Endothelial cell of umbilical vein (primary cell): Measurements from ENCODE around the gene XKR8. TPM values are rescaled to one million over a fixed set of nuclear protein-coding genes. Genes with fewer than 3 reads are reported as not detected.

ENCODE experiments used
- BruUV-seq: library from RNA; stranded (reverse); fragments of 400-500 nt; replicated peaks from 2 replicates; lab custom pipeline; 2021; lab: Mats Ljungman, UMichigan
- CTCF ChIA-PET: fragments of 300-600, 350-600 bp; sonication (Branson Sonifier 250); formaldehyde crosslinking; loops from one replicate; lab custom pipeline; 2021; ENCODE audit warnings: antibody characterized with exemption, inconsistent platforms; lab: Charles Lee
- POLR2A ChIA-PET: fragments of 300-600, 350-600 bp; sonication (Branson Sonifier 250); formaldehyde crosslinking; loops from one replicate; lab custom pipeline; 2021; ENCODE audit warnings: antibody characterized with exemption, inconsistent platforms; lab: Charles Lee
- DNase-seq: peaks from one replicate; pipeline ENCODE4 v3.0.0-alpha.2; 2011; ENCODE audit warnings: low read depth, low spot score
- FAIRE-seq: peaks from 2 replicates; lab custom pipeline; 2011; peaks lifted over from hg19 to GRCh38; lab: Jason Lieb, UNC
- H2AFZ ChIP-seq: 2 replicates; pipeline ENCODE4 v1.6.0; 2012; ENCODE audit warnings: low read depth, low read length, control low read depth, inconsistent platforms
- H3K27ac ChIP-seq: 2 replicates; pipeline ENCODE4 v1.5.1; 2011; ENCODE audit warnings: low read depth, mild to moderate bottlenecking, control low read depth, low read length, moderate library complexity; ENCODE audit not compliant: insufficient read depth
- H3K27me3 ChIP-seq, 2 experiments: 2 replicates each; pipeline versions ENCODE4 v1.6.0 to v1.6.1; 2011; ENCODE audit warnings: low read length in 2 of 2, mixed read lengths in 1 of 2; ENCODE audit not compliant: control insufficient read depth in 2 of 2, insufficient read depth in 2 of 2
- H3K36me3 ChIP-seq, 2 experiments: 2 replicates in 1 of 2; 3 replicates in 1 of 2; pipeline ENCODE4 v1.5.1; 2011; ENCODE audit warnings: low read length in 2 of 2, mild to moderate bottlenecking in 1 of 2, moderate library complexity in 1 of 2; ENCODE audit not compliant: control insufficient read depth in 2 of 2, insufficient read depth in 2 of 2; ENCODE audit errors: extremely low read depth in 1 of 2
- H3K4me1 ChIP-seq: 3 replicates; pipeline ENCODE4 v1.5.1; 2011; ENCODE audit warnings: mild to moderate bottlenecking, low read length; ENCODE audit not compliant: control insufficient read depth, insufficient read depth; ENCODE audit errors: extremely low read depth
- H3K4me2 ChIP-seq: 2 replicates; pipeline ENCODE4 v1.6.1; 2011; ENCODE audit warnings: low read length, control low read depth, mixed read lengths; ENCODE audit not compliant: insufficient read depth
- H3K4me3 ChIP-seq, 3 experiments: fragments of 200-600 bp in 1 of 3; sonication (generic), shearing (Covaris generic) in 1 of 3; replicated peaks in 1 of 3; 2 replicates each; pipeline ENCODE4 v1.5.1; 2011 to 2016; ENCODE audit warnings: control low read depth in 3 of 3, low read length in 3 of 3, mild to moderate bottlenecking in 2 of 3, inconsistent platforms in 1 of 3, low read depth in 1 of 3, moderate library complexity in 1 of 3; ENCODE audit not compliant: insufficient read depth in 1 of 3
- H3K79me2 ChIP-seq: 2 replicates; pipeline ENCODE4 v1.6.0; 2012; ENCODE audit warnings: low read length, inconsistent platforms; ENCODE audit not compliant: control insufficient read depth, insufficient read depth
- H3K9ac ChIP-seq: replicated peaks from 2 replicates; pipeline ENCODE3; 2011; ENCODE audit warnings: low read length, control low read depth; ENCODE audit not compliant: insufficient read depth; ENCODE audit errors: extremely low read depth
- H3K9me1 ChIP-seq: replicated peaks from 3 replicates; pipeline ENCODE4 v1.6.0; 2011; ENCODE audit warnings: mild to moderate bottlenecking, low read length; ENCODE audit not compliant: control insufficient read depth, insufficient read depth; ENCODE audit errors: extremely low read depth
- H3K9me3 ChIP-seq: replicated peaks from 2 replicates; pipeline ENCODE4 v1.5.1; 2012; ENCODE audit warnings: low read length, inconsistent platforms; ENCODE audit not compliant: control insufficient read depth, insufficient read depth
- H4K20me1 ChIP-seq: replicated peaks from 2 replicates; pipeline ENCODE3; 2011; ENCODE audit warnings: mild to moderate bottlenecking, low read length; ENCODE audit not compliant: control insufficient read depth, insufficient read depth; ENCODE audit errors: extremely low read depth
- CTCF ChIP-seq, 2 donors: IDR thresholded peaks; 1 replicate in 1 of 2; 2 replicates in 1 of 2; pipeline ENCODE4 v1.5.1; 2011; ENCODE audit warnings: low read length in 2 of 2, mild to moderate bottlenecking in 2 of 2, moderate library complexity in 2 of 2, control low read depth in 1 of 2, inconsistent platforms in 1 of 2, low read depth in 1 of 2; ENCODE audit not compliant: insufficient read depth in 1 of 2; ENCODE audit errors: extremely low read depth in 1 of 2
- EZH2 ChIP-seq: IDR thresholded peaks from 2 replicates; pipeline ENCODE4 v1.6.1; 2012; ENCODE audit warnings: borderline replicate concordance, low read depth, mild to moderate bottlenecking, moderate library complexity, low read length, inconsistent platforms; ENCODE audit not compliant: severe bottlenecking
- FOS ChIP-seq: IDR thresholded peaks from 2 replicates; pipeline ENCODE4 v1.6.1; 2011; ENCODE audit warnings: mild to moderate bottlenecking, low read length, moderate library complexity, borderline replicate concordance; ENCODE audit not compliant: insufficient read depth
- GATA2 ChIP-seq: IDR thresholded peaks from 2 replicates; pipeline ENCODE4 v1.7.0; 2011; ENCODE audit warnings: low read depth, mild to moderate bottlenecking, moderate library complexity, mixed read lengths, low read length; ENCODE audit not compliant: insufficient read length, insufficient read depth
- JUN ChIP-seq: IDR thresholded peaks from 2 replicates; pipeline ENCODE4 v1.6.1; 2011; ENCODE audit warnings: borderline replicate concordance, low read depth; ENCODE audit not compliant: insufficient read length, insufficient read depth
- MAX ChIP-seq: IDR thresholded peaks from 2 replicates; pipeline ENCODE4 v1.6.1; 2011; ENCODE audit not compliant: insufficient read depth, insufficient read length
- MYC ChIP-seq: IDR thresholded peaks from one replicate; pipeline ENCODE4 v1.6.1; 2011; ENCODE audit warnings: mild to moderate bottlenecking, low read depth, low read length
- POLR2A ChIP-seq: IDR thresholded peaks from 2 replicates; pipeline ENCODE4 v1.6.1; 2012; ENCODE audit warnings: low read depth, mild to moderate bottlenecking, control low read depth, low read length
- POLR2AphosphoS5 ChIP-seq: IDR thresholded peaks from 2 replicates; pipeline ENCODE4 v1.6.1; 2012; ENCODE audit warnings: low read depth, mild to moderate bottlenecking, control low read depth, low read length, moderate library complexity; ENCODE audit not compliant: insufficient read depth
- dilution Hi-C: fragments of 300-500 bp; cut with MboI; formaldehyde crosslinking; loops from one replicate; pipeline ENCODE4 v1.15.0; 2019; ENCODE audit warnings: low sequenced_read_pairs; ENCODE audit not compliant: extremely low pct_ligation_motif_present
- intact Hi-C: fragments of 100-400 bp; cut with micrococcal nuclease; formaldehyde crosslinking; loops from one replicate; pipeline ENCODE4 v1.10.0; 2022
- polyA plus RNA-seq, 4 experiments: library from polyadenylated mRNA; depleted of rRNA in 3 of 4; stranded (reverse) in 3 of 4; unstranded in 1 of 4; fragments of >200 nt; gene quantifications; 2 replicates each; pipeline versions ENCODE4 v1.2.1 to v1.2.3, GENCODE V29; 2011 to 2012; ENCODE audit warnings: missing spikeins in 1 of 4
- total RNA-seq: library from RNA; stranded (reverse); gene quantifications from 2 replicates; pipeline ENCODE4 v1.2.3, GENCODE V29; 2021

The XKR8 gene
- total and polyA plus RNA-seq, 2 donors (not counting 3 experiments of a cell fraction or from before 2014, with no cell fraction given), result 10.0 to 13.1 TPM

- CTCF ChIA-PET, result interaction anchor here (0.7 to 3.2 kb wide), 16 partner anchors 8 to 269 kb away, joined by 3 to 26 read pairs (median 4); partner anchors contain the start of genes EYA3 and XKR8
- no peak for DNase-seq
- POLR2A ChIA-PET, result no interaction called here
- H3K79me2 ChIP-seq, result no peaks in the 10 kb centered on the region
- H4K20me1 ChIP-seq, result no peaks in the 10 kb centered on the region
- intact Hi-C loops, result loop anchor here (1.0 to 2.0 kb wide), 3 partner anchors 38 to 268 kb away; partner anchors contain the start of gene EYA3
- no peak for TF ChIP-seq JUN
- TF ChIP-seq GATA2, result no peak
- TF ChIP-seq POLR2AphosphoS5, result no peak
- no peak for TF ChIP-seq CTCF (IDR thresholded peaks at IDR 0.05; ENCODE audit: extremely low read depth in 1 of 2, insufficient read depth in 1 of 2, low read depth in 1 of 2, low read length in 2 of 2)
- TF ChIP-seq EZH2, result no peak
- no peak for TF ChIP-seq POLR2A
- TF ChIP-seq MYC, result no peak
- TF ChIP-seq MAX, result no peak
- no peak for TF ChIP-seq FOS
- dilution Hi-C loops, result no loop called here
- no peak overlapping the region for H3K4me3 ChIP-seq
- no peak overlapping the region for H3K4me2 ChIP-seq
- no peak overlapping the region for H3K27ac ChIP-seq
- H3K27me3 ChIP-seq, result peaks cover 0 to 3% of the 10 kb centered on the region in 2 experiments
- H3K4me1 ChIP-seq, result peaks cover 7% of the 10 kb centered on the region
- no peaks in the 10 kb centered on the region for H3K9me1 ChIP-seq
- no peak overlapping the region for H3K9ac ChIP-seq
- BruUV-seq, result no TSS peak
- FAIRE-seq, result no peak
- no peaks in the 10 kb centered on the region for H3K9me3 ChIP-seq
- H2AFZ ChIP-seq, result no peak overlapping the region
- no peaks in the 10 kb centered on the region for H3K36me3 ChIP-seq
Measured at GRCh38 chr1:27940870-27941560, 18.8 kb upstream of the XKR8 start.
